ENCODE measurements around the gene IZUMO2.

DNA sequence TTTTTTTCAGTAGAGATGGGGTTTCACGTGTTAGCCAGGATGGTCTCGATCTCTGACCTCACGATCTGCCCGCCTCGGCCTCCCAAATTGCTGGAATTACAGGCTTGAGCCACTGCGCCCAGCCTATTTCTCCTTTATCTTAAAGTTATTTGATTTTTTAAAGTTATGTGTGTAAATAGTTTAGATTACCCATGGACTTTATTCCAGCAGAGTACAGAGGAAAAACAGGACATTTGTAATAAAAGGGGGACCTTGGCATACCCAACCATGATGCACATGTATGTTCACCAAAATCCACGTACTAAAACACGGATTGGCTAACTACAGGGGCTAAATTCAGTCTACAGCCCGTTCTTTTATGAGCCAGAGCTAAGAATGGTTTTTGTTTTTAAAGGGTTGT is 13.7 kb upstream of the IZUMO2 start:
- TF ChIP-seq CTCF (IDR thresholded peaks at IDR 0.05) (no peak), POLR2A (IDR thresholded peaks at IDR 0.05) (no peak)

Measured in right lobe of liver (tissue), 4 donors.